ENCODE data around the gene IGSF9.

The IGSF9 gene

GRCh38 chr1:159898527-159898926 is 46.9 kb downstream of the IGSF9 start:
- peaks cover 2% of the 10 kb centered on the region for H3K36me3 Mint-ChIP-seq (ENCODE audit: low read depth)
- TF ChIP-seq CTCF (IDR thresholded peaks at IDR 0.05): no peak
- no peak overlapping the region for H3K27ac Mint-ChIP-seq
- H3K27me3 Mint-ChIP-seq (ENCODE audit: low read depth, poor library complexity): peaks cover 28% of the 10 kb centered on the region
- no peak for DNase-seq
- peaks cover 25% of the 10 kb centered on the region for H3K4me1 Mint-ChIP-seq
- peaks cover 5% of the 10 kb centered on the region for H3K9me3 Mint-ChIP-seq
- no peak overlapping the region for H3K4me3 Mint-ChIP-seq

GRCh38 chr1:159897962-159898361 is 47.5 kb downstream of the IGSF9 start:
- Mint-ChIP-seq H3K9me3 (no peaks in the 10 kb centered on the region), H3K4me1 (peaks cover 25% of the 10 kb centered on the region), H3K27ac (no peak overlapping the region), H3K4me3 (no peak overlapping the region), H3K27me3 (ENCODE audit: low read depth, poor library complexity) (peaks cover 31% of the 10 kb centered on the region), H3K36me3 (ENCODE audit: low read depth) (no peaks in the 10 kb centered on the region)
- TF ChIP-seq CTCF (IDR thresholded peaks at IDR 0.05): no peak
- DNase-seq: no peak

GRCh38 chr1:159896546-159896930 is 48.9 kb downstream of the IGSF9 start:
- TF ChIP-seq CTCF (IDR thresholded peaks at IDR 0.05): no peak
- Mint-ChIP-seq H3K4me3 (no peak overlapping the region), H3K36me3 (ENCODE audit: low read depth) (no peaks in the 10 kb centered on the region), H3K27me3 (ENCODE audit: low read depth, poor library complexity) (peaks cover 31% of the 10 kb centered on the region), H3K9me3 (no peaks in the 10 kb centered on the region), H3K27ac (no peak overlapping the region), H3K4me1 (peaks cover 25% of the 10 kb centered on the region)
- DNase-seq: no peak

- DNase-seq: no peak
- no peak overlapping the region for H3K4me3 Mint-ChIP-seq
- no peak overlapping the region for H3K27ac Mint-ChIP-seq
- H3K27me3 Mint-ChIP-seq (ENCODE audit: low read depth, poor library complexity): peaks cover 31% of the 10 kb centered on the region
- no peaks in the 10 kb centered on the region for H3K9me3 Mint-ChIP-seq
- TF ChIP-seq CTCF (IDR thresholded peaks at IDR 0.05): no peak
- H3K36me3 Mint-ChIP-seq (ENCODE audit: low read depth): no peaks in the 10 kb centered on the region
- peaks cover 22% of the 10 kb centered on the region for H3K4me1 Mint-ChIP-seq
Measured at GRCh38 chr1:159895836-159896545, 49.4 kb downstream of the IGSF9 start.

- Mint-ChIP-seq H3K27me3 (ENCODE audit: low read depth, poor library complexity) (peaks cover 24% of the 10 kb centered on the region), H3K36me3 (ENCODE audit: low read depth) (no peaks in the 10 kb centered on the region), H3K4me3 (no peak overlapping the region), H3K4me1 (peaks cover 15% of the 10 kb centered on the region), H3K27ac (no peak overlapping the region), H3K9me3 (no peaks in the 10 kb centered on the region)
- no peak for DNase-seq
- no peak for TF ChIP-seq CTCF (IDR thresholded peaks at IDR 0.05)
Measured at GRCh38 chr1:159895286-159895685, 50.1 kb downstream of the IGSF9 start.

- H3K4me1 Mint-ChIP-seq: peaks cover 7% of the 10 kb centered on the region
- no peak for TF ChIP-seq CTCF (IDR thresholded peaks at IDR 0.05)
- no peak for DNase-seq
- H3K4me3 Mint-ChIP-seq: no peak overlapping the region
- peaks cover 11% of the 10 kb centered on the region for H3K27me3 Mint-ChIP-seq (ENCODE audit: low read depth, poor library complexity)
- H3K9me3 Mint-ChIP-seq: no peaks in the 10 kb centered on the region
- no peak overlapping the region for H3K27ac Mint-ChIP-seq
- H3K36me3 Mint-ChIP-seq (ENCODE audit: low read depth): no peaks in the 10 kb centered on the region
Measured at GRCh38 chr1:159892944-159893343, 52.5 kb downstream of the IGSF9 start.
